HG03521 (cell line): ENCODE measurements around the gene NHLRC2.
"Not testable (repeated sequence)": the region's sequence is repeated elsewhere in the genome, so short reads cannot be mapped to it uniquely, and the experiment has no call there.

Source experiments
- ATAC-seq: cut with Tn5 transposase; IDR thresholded peaks from one replicate; pipeline ENCODE4 v1.9.1; 2021; ENCODE audit warnings: mild to moderate bottlenecking, moderate library complexity; ENCODE audit not compliant: unreplicated experiment

The NHLRC2 gene

GRCh38 chr10:113937258-113937657, 82.8 kb downstream of the NHLRC2 start:
- no peak for ATAC-seq

GRCh38 chr10:113937756-113938155, 83.3 kb downstream of the NHLRC2 start:
- no peak for ATAC-seq

- ATAC-seq: no peak
Measured at GRCh38 chr10:113939212-113939860, 84.9 kb downstream of the NHLRC2 start.

GRCh38 chr10:113941140-113941539, 86.7 kb downstream of the NHLRC2 start:
- no peak for ATAC-seq

DNA sequence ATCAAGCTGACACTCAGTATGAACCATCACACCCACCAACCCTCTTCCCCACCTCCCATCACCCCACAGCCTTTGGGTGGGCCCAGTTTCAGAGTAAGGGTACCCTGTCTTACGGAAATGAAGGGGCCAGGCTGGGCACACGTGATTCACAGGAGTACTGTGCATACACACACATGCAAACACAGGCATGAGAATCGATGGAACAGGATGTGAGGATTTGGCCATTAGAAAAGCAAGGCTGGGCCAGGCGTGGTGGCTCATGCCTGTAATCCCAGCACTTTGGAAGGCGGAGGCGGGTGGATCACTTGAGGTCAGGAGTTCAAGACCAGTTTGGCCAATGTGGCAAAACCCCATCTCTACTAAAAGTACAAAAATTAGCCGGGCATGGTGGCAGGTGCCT, 88.7 kb downstream of the NHLRC2 start:
- ATAC-seq: not testable (repeated sequence)

GRCh38 chr10:113945075-113945686, 90.7 kb downstream of the NHLRC2 start:
- ATAC-seq: no peak

DNA sequence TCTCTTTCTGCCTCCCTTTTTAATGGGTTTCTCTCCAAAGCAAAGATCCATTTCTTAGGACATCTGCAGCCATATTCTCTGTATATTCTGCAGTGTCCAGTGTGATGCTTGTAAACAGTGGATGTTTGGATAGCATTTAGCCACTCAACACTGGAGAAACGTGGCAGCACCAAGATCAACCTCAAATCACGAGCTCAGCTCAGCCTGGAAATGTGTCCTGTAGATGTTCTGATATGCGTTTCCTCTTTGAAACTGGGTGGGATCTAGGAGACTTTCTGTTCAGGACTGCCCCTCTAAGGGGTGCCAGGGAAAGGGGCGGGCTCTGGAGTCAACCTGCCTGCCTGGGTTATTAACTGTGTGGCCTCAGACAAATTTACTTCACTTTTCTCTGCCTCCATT, 91.2 kb downstream of the NHLRC2 start:
- no peak for ATAC-seq

GRCh38 chr10:113947184-113948041, 93.0 kb downstream of the NHLRC2 start:
- no peak for ATAC-seq

DNA sequence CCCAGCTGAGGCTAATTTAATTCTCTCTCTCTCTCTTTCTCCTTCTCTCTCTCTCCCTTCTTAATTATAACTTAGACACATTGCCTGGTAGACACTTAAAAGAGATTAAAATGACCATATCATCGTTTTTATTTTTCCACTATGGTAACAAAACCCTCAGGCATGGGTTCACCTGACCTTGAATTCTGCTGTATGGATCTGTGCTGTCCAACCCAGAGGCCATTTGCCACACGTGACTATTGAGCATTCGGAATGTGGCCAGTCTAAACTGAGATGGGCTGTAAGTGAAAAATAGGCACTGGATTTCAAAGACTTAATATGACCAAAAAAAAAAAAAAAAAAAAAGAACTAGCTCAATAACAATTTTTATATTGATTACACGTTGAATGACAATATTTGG, 93.6 kb downstream of the NHLRC2 start:
- ATAC-seq: no peak

- ATAC-seq: no peak
Measured at GRCh38 chr10:113950268-113950667, 95.8 kb downstream of the NHLRC2 start.

DNA sequence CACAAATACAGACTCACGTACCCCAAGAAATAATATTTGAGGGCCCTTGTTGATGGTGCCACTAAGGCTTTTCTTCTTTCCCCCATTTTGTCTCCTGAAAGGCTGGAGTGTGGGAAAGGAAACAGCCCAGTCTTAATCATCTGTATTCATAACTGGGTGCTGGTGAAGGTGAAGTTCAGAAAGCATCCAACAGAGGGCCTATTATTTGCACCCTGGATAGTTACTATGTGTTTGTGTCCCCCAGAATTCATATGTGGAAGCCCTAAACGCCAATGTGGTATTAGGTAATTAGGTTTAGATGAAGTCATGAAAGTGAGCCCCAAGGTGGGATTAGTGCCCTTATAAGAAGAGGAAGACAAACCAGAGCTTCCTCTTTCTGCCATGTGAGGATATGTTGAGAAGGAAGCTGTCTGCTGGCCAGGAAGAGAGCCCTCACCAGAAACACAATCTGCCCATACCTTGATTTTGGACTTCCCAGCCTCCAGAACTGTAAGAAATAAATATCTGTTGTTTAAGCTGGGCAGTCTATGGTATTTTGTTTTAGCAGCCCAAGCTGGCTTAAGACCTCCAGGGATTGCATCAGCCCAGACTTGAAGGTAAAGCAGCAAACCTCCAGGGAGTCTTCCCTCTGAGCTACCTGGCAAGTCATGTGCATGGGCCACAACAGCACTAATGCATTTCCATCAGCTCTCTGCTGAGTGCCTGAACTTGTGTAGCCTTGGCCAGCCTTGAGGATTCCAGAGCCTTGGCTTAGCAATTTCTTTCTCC, 99.2 kb downstream of the NHLRC2 start:
- no peak for ATAC-seq

GRCh38 chr10:113954409-113954808, 99.9 kb downstream of the NHLRC2 start:
- ATAC-seq: no peak

GRCh38 chr10:113957013-113957412, 102.6 kb downstream of the NHLRC2 start:
- ATAC-seq: no peak

- ATAC-seq: no peak
Measured at GRCh38 chr10:113958631-113959382, 104.3 kb downstream of the NHLRC2 start.

- ATAC-seq: no peak
Measured at GRCh38 chr10:113959383-113959760, 104.9 kb downstream of the NHLRC2 start.

DNA sequence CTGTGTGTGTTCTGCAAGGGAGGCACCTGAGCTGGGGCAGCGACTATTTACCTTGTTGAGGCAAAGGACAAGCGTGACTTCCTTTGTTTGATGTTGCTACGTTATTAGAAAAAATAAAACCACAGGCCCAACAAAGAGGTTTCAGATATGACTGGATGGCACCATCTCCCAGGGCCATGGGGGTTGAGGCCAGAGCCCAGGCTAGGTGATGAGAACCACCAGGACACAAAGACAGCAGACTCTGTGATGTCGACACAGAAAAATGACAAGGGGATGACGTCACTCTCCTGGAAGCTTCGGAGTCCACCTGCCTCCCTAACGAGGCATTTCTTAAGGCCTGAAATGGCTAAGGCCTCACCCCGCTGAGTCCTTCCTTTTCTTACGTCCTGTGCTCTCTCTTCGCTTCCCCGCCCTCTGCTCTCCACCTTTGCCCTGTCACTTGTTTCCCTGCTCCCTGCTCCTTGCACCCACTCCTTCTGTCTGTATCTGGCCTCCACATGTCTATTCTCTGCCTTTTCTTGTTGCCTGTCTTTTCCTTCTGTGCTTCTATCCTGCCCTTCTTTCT, 106.2 kb downstream of the NHLRC2 start:
- peak; percentile 28 for ATAC-seq

DNA sequence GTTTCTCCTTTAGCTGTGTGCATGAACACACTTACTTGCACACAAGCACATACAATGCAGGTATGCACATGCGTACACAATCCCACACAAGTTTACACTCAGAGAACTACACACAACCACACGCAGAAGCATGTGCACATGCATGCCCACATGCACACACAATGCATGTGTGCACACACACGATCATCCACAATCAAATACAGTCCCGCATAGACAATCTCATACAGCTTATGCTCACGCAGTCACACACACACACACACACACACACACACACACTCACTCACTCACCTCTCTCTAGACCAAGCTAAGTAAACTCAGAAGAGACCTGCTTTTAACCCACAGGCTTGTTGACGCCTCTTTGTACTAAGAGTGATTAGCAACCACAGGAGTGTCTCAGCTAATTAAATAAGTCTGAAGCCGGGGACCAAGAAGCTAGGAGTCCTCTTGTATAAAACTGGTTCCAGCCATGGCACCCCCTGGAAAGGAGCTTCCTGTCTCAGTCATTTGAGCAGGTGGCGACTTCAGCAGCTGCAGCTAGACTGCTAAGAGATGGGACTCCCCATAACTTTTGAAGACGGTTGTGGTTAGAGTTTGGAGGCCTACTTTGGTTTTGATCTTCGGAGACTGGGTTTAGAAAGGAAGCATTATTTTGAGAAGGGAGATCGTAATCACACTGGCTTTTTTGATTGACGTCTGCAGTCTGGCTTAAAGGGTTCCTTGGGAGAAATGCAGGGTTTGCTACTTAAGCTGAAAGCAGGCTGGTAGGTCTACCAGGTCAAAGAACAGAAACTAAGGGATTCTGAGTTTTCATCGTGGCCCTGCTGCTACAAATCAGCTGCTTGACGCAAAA, 106.9 kb downstream of the NHLRC2 start:
- ATAC-seq: peak; percentile 66

GRCh38 chr10:113965077-113965476, 110.6 kb downstream of the NHLRC2 start:
- ATAC-seq: no peak

DNA sequence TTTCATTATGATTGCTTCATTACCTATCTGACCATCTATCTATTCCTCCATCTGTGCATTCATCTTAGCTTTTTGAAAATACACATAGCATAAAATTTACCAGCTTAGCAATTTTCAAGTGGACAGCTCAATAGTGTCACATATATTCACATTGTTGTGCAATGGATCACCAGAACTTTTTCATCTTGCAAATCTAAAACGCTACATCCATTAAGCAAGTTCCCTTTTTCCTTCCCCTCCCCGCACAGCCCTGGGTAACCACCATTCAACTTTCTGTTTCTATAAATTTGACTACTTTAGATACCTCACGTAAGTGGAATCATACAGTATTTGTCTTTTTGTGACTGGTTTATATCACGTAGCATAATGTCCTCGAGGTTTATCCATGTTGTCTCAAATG, 111.2 kb downstream of the NHLRC2 start:
- no peak for ATAC-seq
